Measurements from ENCODE around the gene TRPM7. TPM values are rescaled to one million over a fixed set of nuclear protein-coding genes. Genes with fewer than 3 reads are reported as not detected.
"Not testable (repeated sequence)": the region's sequence is repeated elsewhere in the genome, so short reads cannot be mapped to it uniquely, and the experiment has no call there.

The TRPM7 gene, protein sequence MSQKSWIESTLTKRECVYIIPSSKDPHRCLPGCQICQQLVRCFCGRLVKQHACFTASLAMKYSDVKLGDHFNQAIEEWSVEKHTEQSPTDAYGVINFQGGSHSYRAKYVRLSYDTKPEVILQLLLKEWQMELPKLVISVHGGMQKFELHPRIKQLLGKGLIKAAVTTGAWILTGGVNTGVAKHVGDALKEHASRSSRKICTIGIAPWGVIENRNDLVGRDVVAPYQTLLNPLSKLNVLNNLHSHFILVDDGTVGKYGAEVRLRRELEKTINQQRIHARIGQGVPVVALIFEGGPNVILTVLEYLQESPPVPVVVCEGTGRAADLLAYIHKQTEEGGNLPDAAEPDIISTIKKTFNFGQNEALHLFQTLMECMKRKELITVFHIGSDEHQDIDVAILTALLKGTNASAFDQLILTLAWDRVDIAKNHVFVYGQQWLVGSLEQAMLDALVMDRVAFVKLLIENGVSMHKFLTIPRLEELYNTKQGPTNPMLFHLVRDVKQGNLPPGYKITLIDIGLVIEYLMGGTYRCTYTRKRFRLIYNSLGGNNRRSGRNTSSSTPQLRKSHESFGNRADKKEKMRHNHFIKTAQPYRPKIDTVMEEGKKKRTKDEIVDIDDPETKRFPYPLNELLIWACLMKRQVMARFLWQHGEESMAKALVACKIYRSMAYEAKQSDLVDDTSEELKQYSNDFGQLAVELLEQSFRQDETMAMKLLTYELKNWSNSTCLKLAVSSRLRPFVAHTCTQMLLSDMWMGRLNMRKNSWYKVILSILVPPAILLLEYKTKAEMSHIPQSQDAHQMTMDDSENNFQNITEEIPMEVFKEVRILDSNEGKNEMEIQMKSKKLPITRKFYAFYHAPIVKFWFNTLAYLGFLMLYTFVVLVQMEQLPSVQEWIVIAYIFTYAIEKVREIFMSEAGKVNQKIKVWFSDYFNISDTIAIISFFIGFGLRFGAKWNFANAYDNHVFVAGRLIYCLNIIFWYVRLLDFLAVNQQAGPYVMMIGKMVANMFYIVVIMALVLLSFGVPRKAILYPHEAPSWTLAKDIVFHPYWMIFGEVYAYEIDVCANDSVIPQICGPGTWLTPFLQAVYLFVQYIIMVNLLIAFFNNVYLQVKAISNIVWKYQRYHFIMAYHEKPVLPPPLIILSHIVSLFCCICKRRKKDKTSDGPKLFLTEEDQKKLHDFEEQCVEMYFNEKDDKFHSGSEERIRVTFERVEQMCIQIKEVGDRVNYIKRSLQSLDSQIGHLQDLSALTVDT (N-terminal part only)
- 64.4 TPM for total RNA-seq

GRCh38 chr15:50686469-50687301 lies at the start of gene TRPM7:
Gene TRPM7, minus strand, starts transcription at chr15:50686797. Its CDS starts 264 bp downstream, at chr15:50686533.
- FAIRE-seq (no peak), DNase-seq (ENCODE audit: low spot score in 2 of 2) (peak; percentile 86 to 90)

DNA sequence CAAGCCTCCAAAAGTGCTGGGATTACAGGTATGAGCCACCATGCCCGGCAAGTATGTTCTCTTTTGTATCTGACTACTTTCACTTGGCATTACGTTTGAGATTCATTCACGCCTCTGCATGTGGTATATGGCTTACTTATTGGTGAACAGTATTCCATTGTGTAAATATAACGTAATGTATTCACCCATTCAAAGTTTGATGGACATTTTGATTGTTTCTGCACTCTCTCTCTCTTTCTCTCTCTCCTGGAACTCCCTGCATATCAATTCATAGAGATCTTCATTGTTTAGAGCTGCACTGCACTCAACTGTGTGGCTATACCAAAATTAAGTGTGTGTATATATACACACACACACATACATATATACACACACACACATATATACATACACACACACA lies 48.6 kb upstream of the TRPM7 start:
- no peak for FAIRE-seq

DNA sequence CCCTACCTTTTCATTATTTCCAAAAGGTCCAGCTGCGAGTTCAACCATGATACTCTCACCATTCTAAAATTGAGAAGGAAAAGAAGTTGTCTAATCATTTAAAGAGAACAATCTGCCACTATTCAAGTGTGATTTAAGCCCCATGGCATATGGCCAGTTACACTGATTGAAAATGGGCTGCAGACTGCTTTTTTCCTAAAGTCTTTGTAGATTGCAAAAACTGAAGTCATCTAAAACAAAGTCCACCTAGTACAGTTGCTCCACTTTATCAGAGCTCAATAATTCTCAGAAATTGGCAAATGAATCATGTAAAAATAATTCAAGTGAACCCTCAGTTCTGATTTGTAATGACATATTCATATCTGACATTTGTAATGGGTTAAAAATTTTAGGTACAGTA lies 39.7 kb upstream of the TRPM7 start:
- DNase-seq (ENCODE audit: low spot score in 2 of 2): no peak
- FAIRE-seq: no peak

More for the DNA sequence above, 48.6 kb upstream of the TRPM7 start:
- DNase-seq (ENCODE audit: low spot score in 2 of 2): no peak

- FAIRE-seq: no peak
- DNase-seq (ENCODE audit: low spot score in 2 of 2): no peak
Measured at GRCh38 chr15:50718700-50719125, 32.1 kb upstream of the TRPM7 start.

DNA sequence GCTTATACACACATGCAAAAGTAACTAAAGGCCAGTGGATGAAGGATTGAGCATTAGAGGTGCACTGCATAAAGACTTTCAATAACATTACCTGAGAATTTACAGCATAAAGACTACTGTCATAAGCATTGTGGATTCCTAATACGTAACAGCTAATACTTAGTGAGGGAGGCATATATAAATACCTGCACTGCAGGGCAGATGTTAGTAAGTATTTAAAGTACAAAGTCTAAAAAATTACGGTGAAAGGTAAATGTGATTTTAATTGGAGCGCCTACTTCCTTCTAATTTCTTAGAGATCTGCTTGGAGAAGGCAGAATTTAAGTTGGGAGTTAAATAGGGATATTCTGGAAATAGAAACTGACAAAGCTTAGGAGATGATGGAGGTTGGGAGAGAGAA lies 25.4 kb upstream of the TRPM7 start:
- FAIRE-seq: no peak

GRCh38 chr15:50710585-50710984 lies 24.0 kb upstream of the TRPM7 start:
- FAIRE-seq: no peak

More for the DNA sequence above, 25.4 kb upstream of the TRPM7 start:
- no peak for DNase-seq (ENCODE audit: low spot score in 2 of 2)

GRCh38 chr15:50707878-50708427 lies 21.4 kb upstream of the TRPM7 start:
- no peak for DNase-seq (ENCODE audit: low spot score in 2 of 2)

More at GRCh38 chr15:50710585-50710984, 24.0 kb upstream of the TRPM7 start:
- DNase-seq (ENCODE audit: low spot score in 2 of 2): no peak

DNA sequence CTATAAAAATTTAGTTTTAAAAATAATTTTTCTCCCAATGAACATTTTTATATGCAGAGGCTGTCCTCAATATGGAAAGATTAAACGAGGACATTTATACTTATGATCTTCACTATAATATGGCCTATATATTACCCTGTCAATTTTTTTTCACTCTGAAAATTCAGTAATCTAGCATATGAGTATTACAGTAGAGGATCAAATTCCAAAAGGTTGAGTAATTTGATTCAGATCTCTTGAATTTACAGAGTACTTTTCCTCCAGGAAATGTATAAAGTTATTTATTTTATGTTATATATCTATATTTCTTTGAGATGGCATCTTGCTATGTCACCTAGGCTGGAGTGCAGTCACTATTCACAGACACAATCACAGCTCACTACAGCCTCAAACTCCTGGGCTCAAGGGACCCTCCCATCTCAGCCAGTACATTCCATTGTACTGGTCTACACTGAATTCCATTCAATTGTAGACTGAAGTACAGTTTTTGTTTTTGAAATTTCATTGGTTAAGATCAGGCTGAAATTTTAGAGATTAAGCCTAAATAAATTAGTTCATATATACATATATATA lies 16.3 kb upstream of the TRPM7 start:
- FAIRE-seq (no peak), DNase-seq (ENCODE audit: low spot score in 2 of 2) (no peak)

More at GRCh38 chr15:50707878-50708427, 21.4 kb upstream of the TRPM7 start:
- FAIRE-seq: no peak

DNA sequence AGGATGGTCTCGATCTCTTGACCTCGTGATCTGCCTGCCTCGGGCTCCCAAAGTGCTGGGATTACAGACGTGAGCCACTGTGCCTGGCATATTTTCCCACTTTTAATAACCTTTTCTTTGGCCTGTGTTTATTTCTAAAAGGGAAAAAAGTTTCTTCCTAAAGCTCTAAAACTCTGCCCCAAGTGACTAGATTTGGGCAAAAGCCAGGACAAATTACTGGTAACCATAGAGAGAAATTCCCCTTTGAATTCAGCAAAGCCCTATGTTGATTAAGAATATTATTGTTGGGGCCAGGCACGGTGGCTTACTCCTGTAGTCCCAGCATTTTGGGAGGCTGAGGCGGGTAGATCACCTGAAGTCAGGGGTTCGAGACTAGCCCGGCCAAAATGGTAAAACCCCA lies 11.5 kb upstream of the TRPM7 start:
- FAIRE-seq (no peak), DNase-seq (ENCODE audit: low spot score in 2 of 2) (no peak)

- FAIRE-seq (no peak), DNase-seq (ENCODE audit: low spot score in 2 of 2) (no peak)
Measured at GRCh38 chr15:50697109-50697797, 10.7 kb upstream of the TRPM7 start.

- not testable (repeated sequence) for FAIRE-seq; DNase-seq (ENCODE audit: low spot score in 2 of 2)
Measured at GRCh38 chr15:50694634-50695165, 8.1 kb upstream of the TRPM7 start.

- FAIRE-seq (no peak), DNase-seq (ENCODE audit: low spot score in 2 of 2) (no peak)
Measured at GRCh38 chr15:50687302-50687902, 805 bp upstream of the TRPM7 start.

DNA sequence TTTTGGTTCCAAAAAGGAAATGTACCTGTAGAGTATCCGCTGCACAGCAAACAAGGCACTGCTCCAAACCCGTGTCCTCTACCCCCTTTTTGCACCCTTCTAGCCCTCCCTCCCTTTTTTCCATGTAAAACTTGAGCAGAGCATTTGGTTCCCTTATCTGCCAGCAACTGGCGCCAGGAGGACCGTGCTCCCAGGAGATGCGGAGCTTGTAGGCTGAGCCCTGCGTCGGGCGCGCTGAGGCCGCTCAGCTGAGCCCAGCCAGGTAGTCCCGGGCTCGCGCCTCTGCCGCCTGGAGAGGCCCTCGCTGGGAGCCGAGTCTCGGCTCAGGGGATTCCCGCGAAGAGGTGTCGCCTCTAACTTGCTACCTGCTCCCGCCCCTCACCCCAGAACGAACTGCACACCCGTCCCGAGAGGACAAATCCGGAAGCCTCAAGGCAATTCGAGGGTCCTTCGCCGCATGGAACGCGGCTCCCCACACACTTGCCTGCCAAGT lies 575 bp downstream of the TRPM7 start:
- no peak for FAIRE-seq
- DNase-seq (ENCODE audit: low spot score in 2 of 2): peak in 1 of 2 donors; percentile 29

DNA sequence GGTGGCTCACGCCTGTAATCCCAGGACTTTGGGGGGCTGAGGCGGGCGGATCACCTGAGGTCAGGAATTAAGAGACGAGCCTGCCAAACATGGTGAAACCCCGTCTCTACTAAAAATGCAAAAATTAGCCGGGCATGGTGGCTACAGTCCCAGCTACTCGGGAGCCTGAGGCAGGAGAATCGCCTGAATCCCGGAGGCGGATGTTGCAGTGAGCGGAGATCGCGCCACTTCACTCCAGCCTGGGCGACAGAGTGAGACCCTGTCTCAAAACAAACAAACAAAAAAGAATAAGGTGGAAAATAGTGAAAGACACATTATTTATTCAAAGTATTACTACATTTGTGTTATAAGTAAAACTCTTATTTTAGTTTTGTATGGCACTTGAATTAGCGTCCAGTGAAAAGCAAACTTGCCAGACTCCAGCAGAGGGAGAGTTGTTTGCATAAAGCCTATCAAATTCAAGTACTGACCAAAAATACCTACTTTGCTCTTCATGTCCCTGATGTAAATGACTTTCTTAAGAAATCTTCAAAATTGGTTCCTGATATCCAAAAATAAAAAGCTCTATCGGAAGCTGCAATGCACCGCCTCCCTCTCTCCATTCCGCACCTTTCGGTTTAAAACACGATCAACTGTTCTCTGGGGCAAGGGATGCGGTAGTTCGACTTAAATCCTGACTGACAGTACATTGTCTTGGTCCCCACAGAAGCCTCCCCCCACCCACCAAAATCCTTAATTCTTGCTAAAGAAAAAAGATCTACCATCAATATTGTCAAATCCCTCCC lies 1.2 kb downstream of the TRPM7 start:
- no peak for DNase-seq (ENCODE audit: low spot score in 2 of 2)

GRCh38 chr15:50681467-50681866 lies 5.1 kb downstream of the TRPM7 start:
- DNase-seq (ENCODE audit: low spot score in 2 of 2) (no peak), FAIRE-seq (no peak)

More for the DNA sequence above, 1.2 kb downstream of the TRPM7 start:
- FAIRE-seq: no peak

GRCh38 chr15:50676799-50677483 lies 9.7 kb downstream of the TRPM7 start:
- no peak for FAIRE-seq
- DNase-seq (ENCODE audit: low spot score in 2 of 2): no peak

Measured in frontal cortex (tissue), 4 donors.